AG09309 (cell line): ENCODE results near the gene RABEP1.

Experiments
- DNase-seq: peaks from one replicate; pipeline ENCODE4 v3.0.0-alpha.2; 2010; ENCODE audit warnings: low read depth
- H3K4me3 ChIP-seq: 2 replicates; pipeline ENCODE4 v1.5.1; 2011; ENCODE audit warnings: mild to moderate bottlenecking, low read depth, low read length, moderate library complexity; ENCODE audit not compliant: control insufficient read depth
- TF ChIP-seq, protein P1 (sequence below): IDR thresholded peaks from 2 replicates; pipeline ENCODE4 v1.5.1; 2011; ENCODE audit warnings: mild to moderate bottlenecking, low read depth, low read length, inconsistent platforms; ENCODE audit not compliant: insufficient read depth, control insufficient read depth; ENCODE audit errors: missing control alignments

Gene RABEP1

DNA sequence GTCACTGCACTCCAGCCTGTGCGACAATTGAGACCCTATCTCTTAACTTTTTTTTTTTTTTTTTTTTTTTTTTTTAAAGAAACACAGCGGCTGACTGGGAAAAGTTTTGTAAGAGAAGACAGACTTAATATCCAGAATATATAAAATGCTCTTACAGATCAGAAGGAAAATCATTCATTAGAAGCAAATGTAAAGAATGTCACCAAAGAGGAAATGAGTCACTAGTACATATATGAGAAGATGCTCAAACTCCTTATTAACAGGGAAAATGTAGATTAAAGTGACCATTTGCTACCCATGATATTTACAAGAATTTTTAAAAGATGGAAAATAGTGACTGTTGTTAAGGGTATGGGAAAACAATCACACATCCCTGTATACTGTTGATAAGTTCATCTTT is 48.9 kb downstream of the RABEP1 start:
- no peak for DNase-seq
- no peak overlapping the region for H3K4me3 ChIP-seq
- TF ChIP-seq, protein P1, sequence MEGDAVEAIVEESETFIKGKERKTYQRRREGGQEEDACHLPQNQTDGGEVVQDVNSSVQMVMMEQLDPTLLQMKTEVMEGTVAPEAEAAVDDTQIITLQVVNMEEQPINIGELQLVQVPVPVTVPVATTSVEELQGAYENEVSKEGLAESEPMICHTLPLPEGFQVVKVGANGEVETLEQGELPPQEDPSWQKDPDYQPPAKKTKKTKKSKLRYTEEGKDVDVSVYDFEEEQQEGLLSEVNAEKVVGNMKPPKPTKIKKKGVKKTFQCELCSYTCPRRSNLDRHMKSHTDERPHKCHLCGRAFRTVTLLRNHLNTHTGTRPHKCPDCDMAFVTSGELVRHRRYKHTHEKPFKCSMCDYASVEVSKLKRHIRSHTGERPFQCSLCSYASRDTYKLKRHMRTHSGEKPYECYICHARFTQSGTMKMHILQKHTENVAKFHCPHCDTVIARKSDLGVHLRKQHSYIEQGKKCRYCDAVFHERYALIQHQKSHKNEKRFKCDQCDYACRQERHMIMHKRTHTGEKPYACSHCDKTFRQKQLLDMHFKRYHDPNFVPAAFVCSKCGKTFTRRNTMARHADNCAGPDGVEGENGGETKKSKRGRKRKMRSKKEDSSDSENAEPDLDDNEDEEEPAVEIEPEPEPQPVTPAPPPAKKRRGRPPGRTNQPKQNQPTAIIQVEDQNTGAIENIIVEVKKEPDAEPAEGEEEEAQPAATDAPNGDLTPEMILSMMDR = no peak

DNA sequence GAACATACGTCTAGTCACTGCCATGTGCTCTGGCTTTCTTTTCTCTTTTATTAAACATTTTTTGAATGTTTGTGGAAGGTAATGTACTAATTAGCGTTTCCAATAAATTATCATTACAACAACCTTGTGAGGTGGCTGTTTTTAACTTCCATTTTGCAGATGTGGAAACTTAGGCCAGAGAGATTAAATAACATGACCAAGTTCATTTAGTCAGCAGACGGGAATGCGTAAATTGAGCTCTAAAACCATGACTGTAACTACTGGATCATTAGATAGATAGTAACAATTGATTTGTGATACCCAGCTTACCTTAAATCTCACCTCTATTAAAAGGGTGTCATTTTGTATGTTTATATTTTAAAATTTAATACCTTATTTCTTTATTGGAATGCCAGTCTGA is 49.4 kb downstream of the RABEP1 start:
- no peak for DNase-seq
- TF ChIP-seq, protein P1 = no peak
- no peak overlapping the region for H3K4me3 ChIP-seq

GRCh38 chr17:5344914-5345313 is 62.8 kb downstream of the RABEP1 start:
- TF ChIP-seq, protein P1 = no peak
- no peak for DNase-seq
- H3K4me3 ChIP-seq = no peak overlapping the region

DNA sequence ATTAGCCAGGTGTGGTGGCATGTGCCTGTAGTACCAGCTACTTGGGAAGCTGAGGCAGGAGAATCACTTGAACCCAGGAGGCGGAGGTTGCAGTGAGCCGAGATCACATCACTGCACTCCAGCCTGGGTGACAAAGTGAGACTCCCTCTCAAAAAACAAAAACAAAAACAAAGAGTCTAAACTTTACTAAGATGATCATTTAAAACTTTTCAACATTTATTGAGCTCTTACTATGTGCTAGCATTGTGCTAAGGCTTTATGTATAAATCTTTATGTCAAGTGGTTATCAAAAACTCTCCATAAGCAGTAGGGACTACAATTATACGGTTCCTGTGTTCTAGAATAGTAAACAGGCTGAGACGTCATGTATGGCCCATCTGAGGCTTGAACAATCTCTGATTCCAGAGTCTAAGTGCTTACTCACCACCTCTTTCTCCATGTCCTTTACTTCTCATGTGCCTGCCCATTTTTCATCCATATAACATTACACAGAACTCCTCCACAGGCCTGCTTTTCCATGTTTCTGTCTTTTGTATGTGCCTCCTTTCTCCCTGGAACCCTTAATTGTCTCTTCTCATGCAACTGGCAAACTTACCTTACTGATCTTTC is 70.7 kb downstream of the RABEP1 start:
- no peak for DNase-seq
- H3K4me3 ChIP-seq = no peak overlapping the region
- TF ChIP-seq, protein P1 = no peak

DNA sequence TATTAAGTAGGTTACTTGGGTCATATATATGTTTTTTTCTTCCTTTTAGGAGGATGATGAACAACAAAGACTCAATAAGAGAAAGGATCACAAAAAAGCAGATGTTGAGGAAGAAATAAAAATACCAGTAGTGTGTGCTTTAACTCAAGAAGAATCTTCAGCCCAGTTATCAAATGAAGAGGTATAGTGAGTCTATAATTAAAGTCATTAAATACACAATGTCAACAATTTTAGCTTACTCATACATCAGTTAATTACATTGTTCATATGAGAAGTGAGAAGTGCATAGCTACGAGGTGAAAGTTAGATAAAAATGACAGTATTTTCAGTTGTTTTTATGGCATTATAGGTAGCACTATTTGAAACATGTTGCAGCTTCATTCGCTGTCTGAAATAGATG is 72.2 kb downstream of the RABEP1 start:
- DNase-seq = no peak
- no peak overlapping the region for H3K4me3 ChIP-seq
- TF ChIP-seq, protein P1 = no peak

GRCh38 chr17:5354886-5355415 is 72.9 kb downstream of the RABEP1 start:
- TF ChIP-seq, protein P1 = no peak
- DNase-seq = no peak
- no peak overlapping the region for H3K4me3 ChIP-seq
